Uterus (tissue), 2 donors: ENCODE data around the gene PDLIM5.

Experiments used
- CTCF ChIP-seq, 4 experiments: fragments of 200-600 bp in 2 of 4; fragments of 450-650 bp in 2 of 4; sonication (generic) in 2 of 4; IDR thresholded peaks; one replicate each; pipeline ENCODE4 v1.5.1; 2016 to 2019; ENCODE audit warnings: antibody characterized with exemption in 4 of 4, mild to moderate bottlenecking in 2 of 4, moderate library complexity in 1 of 4
- POLR2A ChIP-seq, 2 donors: fragments of 450-650 bp; IDR thresholded peaks; one replicate each; pipeline ENCODE4 v1.6.1; 2016; ENCODE audit warnings: antibody characterized with exemption in 2 of 2, mild to moderate bottlenecking in 1 of 2, moderate library complexity in 1 of 2

DNA sequence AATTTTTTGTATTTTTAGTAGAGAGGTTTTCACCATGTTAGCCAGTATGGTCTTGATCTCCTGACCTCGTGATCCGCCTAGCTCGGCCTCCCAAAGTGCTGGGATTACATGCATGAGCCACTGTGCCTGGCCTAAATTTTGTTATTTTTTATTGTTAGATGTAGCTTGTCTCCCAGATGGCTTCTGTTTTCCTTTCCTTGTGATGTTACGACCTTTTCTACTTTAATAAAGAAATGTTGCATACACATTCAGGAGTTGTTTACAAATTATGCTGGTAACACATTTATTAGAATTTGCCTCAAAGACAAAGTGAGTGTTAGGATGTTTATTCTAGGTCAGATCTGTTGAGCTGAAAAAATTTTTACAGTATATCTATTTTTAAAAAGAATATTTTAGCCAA lies 18.4 kb downstream of the PDLIM5 start:
- no peak for TF ChIP-seq CTCF (IDR thresholded peaks at IDR 0.05)
- TF ChIP-seq POLR2A (IDR thresholded peaks at IDR 0.05) = no peak
